OCI-LY3 (cell line): Measurements from ENCODE around the gene AKAP8L.

ENCODE experiments used
- EZH2phosphoT487 ChIP-seq: fragments of 200-600 bp; shearing (Covaris generic); IDR thresholded peaks from 2 replicates; pipeline ENCODE4 v1.6.1; 2018; ENCODE audit warnings: antibody characterized with exemption, mixed run types, low read depth
- TF ChIP-seq, protein P1 (sequence below): fragments of 200-600, 300-600 bp; sonication (generic); IDR thresholded peaks from 2 replicates; pipeline ENCODE4 v1.5.1; 2014; ENCODE audit warnings: antibody characterized with exemption, low read length, low read depth

DNA sequence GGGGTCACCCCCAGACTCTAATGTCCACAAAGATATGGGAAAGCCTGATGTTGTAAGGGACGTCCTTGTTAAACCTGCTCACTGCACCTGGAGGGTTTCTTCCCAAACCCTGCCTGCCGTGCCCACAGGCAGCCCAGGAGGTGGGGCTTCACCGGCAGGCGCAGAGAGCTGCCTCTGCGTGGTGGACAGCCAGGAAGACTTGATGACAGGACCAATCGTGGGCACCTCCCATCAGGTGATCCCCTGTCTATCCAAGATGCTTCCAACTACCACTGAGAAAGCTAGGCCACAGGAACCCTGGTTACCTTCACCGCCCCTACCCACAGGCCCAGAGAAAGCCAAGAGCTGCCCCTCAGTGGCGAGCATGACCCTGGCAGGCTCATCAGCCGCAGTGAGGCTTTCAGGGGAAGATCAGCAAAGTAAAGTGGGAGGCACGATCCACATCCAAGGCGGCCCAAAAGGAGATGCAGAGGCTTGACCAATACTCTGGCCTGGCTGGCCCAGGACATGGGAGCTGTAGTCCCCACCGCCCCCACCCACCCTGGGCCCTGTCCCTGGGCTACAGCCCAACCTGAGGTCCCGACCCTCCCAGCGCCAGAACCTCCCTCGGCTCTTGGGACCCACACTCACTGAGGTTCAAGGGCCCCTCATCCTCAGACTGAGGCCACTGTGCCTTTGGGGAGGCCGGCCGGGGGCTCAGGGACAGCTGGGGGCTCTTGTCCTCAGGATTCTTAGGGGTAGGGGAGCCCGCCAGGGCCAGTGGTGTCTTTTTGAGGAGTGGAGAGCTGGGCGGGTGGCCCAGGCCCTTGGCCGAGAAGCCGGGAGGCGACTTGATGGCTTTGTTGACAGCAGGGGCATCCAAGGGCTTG lies 10.4 kb upstream of the AKAP8L start:
- TF ChIP-seq, protein P1, sequence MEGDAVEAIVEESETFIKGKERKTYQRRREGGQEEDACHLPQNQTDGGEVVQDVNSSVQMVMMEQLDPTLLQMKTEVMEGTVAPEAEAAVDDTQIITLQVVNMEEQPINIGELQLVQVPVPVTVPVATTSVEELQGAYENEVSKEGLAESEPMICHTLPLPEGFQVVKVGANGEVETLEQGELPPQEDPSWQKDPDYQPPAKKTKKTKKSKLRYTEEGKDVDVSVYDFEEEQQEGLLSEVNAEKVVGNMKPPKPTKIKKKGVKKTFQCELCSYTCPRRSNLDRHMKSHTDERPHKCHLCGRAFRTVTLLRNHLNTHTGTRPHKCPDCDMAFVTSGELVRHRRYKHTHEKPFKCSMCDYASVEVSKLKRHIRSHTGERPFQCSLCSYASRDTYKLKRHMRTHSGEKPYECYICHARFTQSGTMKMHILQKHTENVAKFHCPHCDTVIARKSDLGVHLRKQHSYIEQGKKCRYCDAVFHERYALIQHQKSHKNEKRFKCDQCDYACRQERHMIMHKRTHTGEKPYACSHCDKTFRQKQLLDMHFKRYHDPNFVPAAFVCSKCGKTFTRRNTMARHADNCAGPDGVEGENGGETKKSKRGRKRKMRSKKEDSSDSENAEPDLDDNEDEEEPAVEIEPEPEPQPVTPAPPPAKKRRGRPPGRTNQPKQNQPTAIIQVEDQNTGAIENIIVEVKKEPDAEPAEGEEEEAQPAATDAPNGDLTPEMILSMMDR, result no peak
- no peak for TF ChIP-seq EZH2phosphoT487
